IPS-18c (cell line): ENCODE data around the gene RELT.
"Not testable (repeated sequence)": the region's sequence is repeated elsewhere in the genome, so short reads cannot be mapped to it uniquely, and the experiment has no call there.

Source experiments
- H3K4me3 ChIP-seq: 2 replicates; pipeline ENCODE4 v1.7.0; 2013; ENCODE audit warnings: low read depth, mild to moderate bottlenecking, low read length, moderate library complexity; ENCODE audit not compliant: insufficient read depth
- H3K9me3 ChIP-seq: one replicate; pipeline ENCODE4 v1.6.1; 2013; ENCODE audit warnings: mild to moderate bottlenecking, low read length, moderate library complexity; ENCODE audit not compliant: control insufficient read depth, insufficient read depth

RELT gene

DNA sequence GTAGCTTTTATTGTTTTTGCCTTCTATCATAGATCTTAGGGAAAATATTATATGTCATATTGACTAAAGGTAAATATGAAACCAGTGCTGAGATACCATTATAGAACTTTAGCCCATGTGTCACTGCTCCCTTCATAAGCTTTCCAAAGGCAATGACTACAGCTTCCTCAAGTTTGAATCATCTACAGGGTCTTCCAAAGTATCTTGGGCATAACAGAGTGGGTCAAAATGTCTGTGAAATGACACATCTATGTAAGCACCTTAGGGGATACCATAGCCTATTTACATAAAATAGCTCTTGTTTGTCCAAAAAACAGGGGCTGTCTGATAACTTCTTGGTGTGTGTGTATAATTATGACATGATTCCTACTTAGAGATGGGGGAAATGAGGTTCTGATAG is 52.5 kb downstream of the RELT start:
- Histone ChIP-seq H3K4me3 (no peak overlapping the region), H3K9me3 (no peaks in the 10 kb centered on the region)

DNA sequence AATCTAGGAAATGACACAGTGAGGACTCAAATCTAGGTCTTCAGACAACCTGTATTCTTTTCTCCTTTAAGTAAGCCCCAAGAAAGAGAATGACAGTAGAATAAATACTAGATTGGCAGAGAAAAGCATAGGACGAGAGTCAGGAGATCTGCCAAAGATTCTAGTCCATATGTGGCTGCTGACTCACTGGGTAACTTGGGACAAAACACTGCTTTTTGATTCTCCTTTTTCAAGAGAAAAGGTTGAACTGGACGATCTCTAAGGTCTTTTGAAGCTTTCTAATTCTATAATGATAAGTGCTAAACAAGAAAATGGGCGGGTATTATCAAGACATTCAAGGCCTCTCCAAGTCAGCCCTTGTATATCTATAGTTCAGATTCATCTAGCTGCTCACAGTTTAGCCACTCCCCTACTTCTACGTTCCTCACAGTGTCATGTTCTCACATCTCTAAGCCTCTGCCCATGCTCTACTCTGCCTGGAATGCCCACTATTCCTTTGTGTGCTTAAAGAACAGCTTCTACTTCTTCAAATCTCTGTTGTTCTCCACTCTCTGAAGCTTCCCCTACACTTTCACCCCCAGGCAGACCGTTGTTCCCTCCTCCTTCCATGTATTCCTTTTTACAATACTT is 53.0 kb downstream of the RELT start:
- no peak overlapping the region for H3K4me3 ChIP-seq

DNA sequence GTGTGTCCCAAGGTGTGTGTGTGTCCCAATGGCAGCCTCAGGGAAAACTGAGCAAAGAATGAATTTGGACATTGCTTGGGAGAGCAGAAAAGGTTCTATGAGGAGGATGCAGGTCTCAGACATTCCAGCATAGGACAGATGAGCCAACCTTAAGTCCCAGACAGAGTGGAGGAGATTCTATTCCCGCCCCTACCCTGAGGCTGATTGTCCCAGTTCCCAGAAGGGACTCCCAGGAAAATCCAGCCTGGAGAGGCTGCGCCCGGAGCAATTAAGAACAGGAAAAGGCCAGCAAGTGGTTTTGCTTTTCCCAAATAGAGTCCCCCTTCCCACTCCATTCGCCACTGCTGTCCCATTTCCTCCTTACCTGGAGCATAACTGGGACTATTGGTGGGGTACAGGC is 54.1 kb downstream of the RELT start:
- H3K4me3 ChIP-seq: no peak overlapping the region
- no peaks in the 10 kb centered on the region for H3K9me3 ChIP-seq

More for the DNA sequence above, 53.0 kb downstream of the RELT start:
- no peaks in the 10 kb centered on the region for H3K9me3 ChIP-seq

DNA sequence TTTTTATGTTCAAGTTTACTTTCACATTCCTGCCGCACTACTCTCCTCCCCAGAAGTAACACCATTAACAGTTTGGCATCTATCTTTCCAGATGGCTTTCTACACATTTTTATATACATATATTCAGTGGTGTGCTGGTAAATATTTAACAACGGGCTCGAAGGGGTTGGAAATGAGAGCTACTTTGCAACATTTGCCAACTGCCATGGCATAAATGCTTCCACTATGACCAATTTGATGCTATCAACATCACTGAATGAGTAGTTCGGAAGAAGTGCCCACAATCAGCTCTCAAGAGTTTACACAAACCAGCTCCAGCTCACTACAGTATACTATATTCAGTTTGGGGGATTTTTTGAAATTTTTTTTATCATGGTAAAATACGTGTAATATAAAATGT is 55.2 kb downstream of the RELT start:
- H3K4me3 ChIP-seq: no peak overlapping the region
- H3K9me3 ChIP-seq: no peaks in the 10 kb centered on the region

DNA sequence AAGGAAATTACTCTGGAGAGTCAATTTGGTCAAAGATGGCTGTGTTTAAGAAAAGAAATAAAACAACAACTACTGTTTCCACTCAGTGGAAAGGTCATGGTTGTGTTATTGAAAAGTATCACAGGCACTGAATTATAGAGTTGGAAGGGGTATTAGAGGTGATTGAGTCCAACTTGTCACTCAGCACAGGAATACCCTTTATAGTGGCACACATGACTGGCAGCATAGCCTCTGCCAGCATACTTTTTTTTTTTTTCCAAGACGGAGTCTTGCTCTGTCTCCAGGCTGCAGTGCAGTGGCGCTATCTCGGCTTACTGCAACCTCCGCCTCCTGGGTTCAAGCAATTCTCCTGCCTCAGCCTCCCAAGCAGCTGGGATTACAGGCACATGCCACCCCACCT is 60.7 kb downstream of the RELT start:
- not testable (repeated sequence) for H3K9me3 ChIP-seq, H3K4me3 ChIP-seq

DNA sequence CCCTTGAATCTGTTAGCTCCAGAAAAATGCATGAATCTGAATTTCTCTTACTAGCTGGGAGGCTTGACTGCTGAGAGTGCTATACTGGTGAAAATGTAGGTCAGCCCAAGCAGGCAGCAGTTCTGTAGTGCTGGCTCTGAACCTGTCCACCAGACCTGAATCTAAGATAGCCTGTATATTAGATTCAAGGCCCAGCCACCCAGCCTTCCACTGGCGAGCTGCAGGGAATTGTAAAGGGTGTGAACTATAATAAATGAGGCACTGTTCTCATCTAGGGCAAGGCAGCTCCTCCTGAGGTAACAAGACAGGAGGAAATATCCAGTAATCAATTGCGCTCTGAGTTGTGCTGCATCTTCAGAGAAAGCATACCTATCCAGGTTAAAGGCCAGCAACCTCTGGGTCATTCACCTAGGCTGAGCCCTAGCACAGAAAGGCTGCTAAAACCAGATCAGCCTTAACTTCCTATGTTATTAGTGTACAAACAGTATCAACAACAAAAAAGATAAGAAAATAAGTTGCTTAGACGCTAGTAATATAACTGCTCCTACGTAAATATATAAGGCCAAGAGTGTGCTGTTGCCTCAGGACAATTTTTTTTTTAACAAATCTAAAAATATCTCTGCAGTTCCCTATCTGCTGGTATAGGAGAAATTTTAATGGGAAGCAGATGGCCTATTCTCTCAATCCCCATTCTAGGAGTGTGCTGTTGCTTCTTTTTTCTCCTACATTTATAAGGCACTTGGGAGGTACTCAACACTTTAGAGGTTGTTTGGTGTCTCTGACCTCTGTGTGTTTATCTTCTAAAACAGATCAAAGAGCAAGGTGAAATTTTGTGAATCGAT is 63.0 kb downstream of the RELT start:
- Histone ChIP-seq H3K9me3 (no peaks in the 10 kb centered on the region), H3K4me3 (no peak overlapping the region)

DNA sequence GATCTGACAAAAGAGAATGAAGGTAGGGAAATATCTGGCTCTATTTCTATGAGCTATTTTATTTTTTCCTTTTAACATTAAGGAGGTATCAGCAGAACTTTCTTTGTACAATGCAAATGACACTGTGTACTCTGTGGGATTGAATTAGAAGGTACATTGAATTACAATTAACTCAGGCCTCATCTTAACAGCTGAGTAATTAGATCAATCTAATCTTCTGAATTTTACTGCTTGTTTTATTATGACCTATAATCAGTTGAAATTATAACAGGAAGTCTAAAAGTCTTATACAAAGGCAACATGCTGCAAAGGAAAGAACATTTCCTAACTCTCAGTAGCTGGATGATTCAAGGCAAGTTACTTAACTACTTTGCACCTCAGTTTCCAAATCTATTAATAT is 69.8 kb downstream of the RELT start:
- H3K9me3 ChIP-seq: no peaks in the 10 kb centered on the region
- no peak overlapping the region for H3K4me3 ChIP-seq

DNA sequence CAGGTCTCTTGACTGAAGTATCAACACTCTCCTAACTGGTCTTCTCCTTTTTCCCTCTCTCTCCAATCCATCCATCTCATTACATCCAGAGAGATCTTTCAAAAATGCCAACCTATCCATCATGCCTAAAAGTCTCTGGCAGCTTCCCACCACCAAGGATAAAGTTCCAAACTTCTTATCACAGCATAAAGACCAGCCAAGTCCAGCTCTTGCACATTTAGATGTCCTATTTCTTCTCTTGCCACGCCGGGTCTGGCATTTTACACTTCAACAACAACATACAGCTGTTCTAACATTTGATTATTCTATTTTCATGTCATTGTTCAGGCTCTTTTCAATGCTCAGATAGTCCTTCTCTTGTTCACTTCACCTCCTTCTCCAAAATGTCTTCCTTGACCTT is 70.6 kb downstream of the RELT start:
- Histone ChIP-seq H3K4me3 (no peak overlapping the region), H3K9me3 (no peaks in the 10 kb centered on the region)
